ENCODE data around the gene FAM174B.

The FAM174B gene

GRCh38 chr15:92671406-92671805, 15.8 kb upstream of the FAM174B start:
- TF ChIP-seq CTCF (conservative IDR thresholded peaks at IDR 0.05), result no peak
- H3K27ac ChIP-seq, result peak overlapping the region; percentile 97

- no peak for TF ChIP-seq CTCF (conservative IDR thresholded peaks at IDR 0.05)
- H3K27ac ChIP-seq, result peak overlapping the region; percentile 97; the same call in 1 of the 2 replicates
These were observed 15.0 kb upstream of the FAM174B start for GRCh38 chr15:92670621-92671020.

- H3K27ac ChIP-seq, result peak overlapping the region; percentile 97
- no peak for TF ChIP-seq CTCF (conservative IDR thresholded peaks at IDR 0.05)
These were observed 13.9 kb upstream of the FAM174B start for GRCh38 chr15:92669432-92669831.

- peak overlapping the region; percentile 97 for H3K27ac ChIP-seq
- no peak for TF ChIP-seq CTCF (conservative IDR thresholded peaks at IDR 0.05)
These were observed 13.0 kb upstream of the FAM174B start for GRCh38 chr15:92668620-92669019.

GRCh38 chr15:92667970-92668485, 12.5 kb upstream of the FAM174B start:
- TF ChIP-seq CTCF (conservative IDR thresholded peaks at IDR 0.05), result no peak
- peak overlapping the region; percentile 97 for H3K27ac ChIP-seq

GRCh38 chr15:92667287-92667904, 11.8 kb upstream of the FAM174B start:
- no peak; the same call in 1 of the 2 replicates for TF ChIP-seq CTCF (conservative IDR thresholded peaks at IDR 0.05)
- peak overlapping the region; percentile 97 for H3K27ac ChIP-seq

GRCh38 chr15:92666780-92667179, 11.2 kb upstream of the FAM174B start:
- no peak for TF ChIP-seq CTCF (conservative IDR thresholded peaks at IDR 0.05)
- H3K27ac ChIP-seq, result peak overlapping the region; percentile 97

All from VCaP (cell line).